Activated B cell treated with CpG ODN at 0.5 μM for 24 hours (primary cell): ENCODE data around the gene PPL. TPM values are rescaled to one million over a fixed set of nuclear protein-coding genes. Genes with fewer than 3 reads are reported as not detected.

Experiments
- ATAC-seq: fragments of 200-7000 bp; cut with Tn5 transposase; one replicate; pipeline ENCODE4 v1.10.0; 2021; ENCODE audit warnings: low read depth, mild to moderate bottlenecking, moderate library complexity
- CTCF ChIA-PET: fragments of 350-600 bp; sonication (Branson Sonifier 250); formaldehyde crosslinking; loops from one replicate; lab custom pipeline; 2021; ENCODE audit warnings: antibody characterized with exemption; lab: Charles Lee
- POLR2A ChIA-PET: fragments of 350-600 bp; sonication (Branson Sonifier 250); formaldehyde crosslinking; loops from one replicate; lab custom pipeline; 2021; ENCODE audit warnings: antibody characterized with exemption; lab: Charles Lee
- DNase-seq: peaks from one replicate; pipeline ENCODE4 v3.0.0; 2022
- H3K27ac Mint-ChIP-seq: one replicate; pipeline ENCODE4 v1.8.0; 2020; ENCODE audit warnings: mixed read lengths
- H3K27me3 Mint-ChIP-seq: one replicate; pipeline ENCODE4 v1.8.0; 2021; ENCODE audit warnings: mixed read lengths
- H3K36me3 Mint-ChIP-seq: one replicate; pipeline ENCODE4 v1.8.0; 2021; ENCODE audit warnings: low read depth, mixed read lengths
- H3K4me1 Mint-ChIP-seq: one replicate; pipeline ENCODE4 v1.8.0; 2021; ENCODE audit warnings: mixed read lengths
- H3K4me3 Mint-ChIP-seq: one replicate; pipeline ENCODE4 v1.8.0; 2020; ENCODE audit warnings: mild to moderate bottlenecking, mixed read lengths
- H3K9me3 Mint-ChIP-seq: one replicate; pipeline ENCODE4 v1.8.0; 2020; ENCODE audit warnings: mixed read lengths
- CTCF ChIP-seq: fragments of 200-600 bp; IDR thresholded peaks from one replicate; pipeline ENCODE4 v1.8.0; 2022; ENCODE audit warnings: antibody characterized with exemption, mild to moderate bottlenecking
- intact Hi-C: fragments of 100-400 bp; cut with micrococcal nuclease; formaldehyde crosslinking; loops from one replicate; pipeline ENCODE4 v1.15.1; 2024
- total RNA-seq: library from RNA; stranded (reverse); gene quantifications from 2 replicates; pipeline ENCODE4 v1.2.3, GENCODE V29; 2022

Gene PPL
- total RNA-seq, 1 donor from 2014 or later: 0.04 TPM

- peaks cover 1% of the 10 kb centered on the region for H3K9me3 Mint-ChIP-seq
- POLR2A ChIA-PET: interaction anchor here (0.7 kb wide), 1 partner anchor 193 kb away, joined by 5 read pairs; no protein-coding TSS in a partner anchor
- H3K4me3 Mint-ChIP-seq: no peak overlapping the region
- TF ChIP-seq CTCF: no peak
- H3K27me3 Mint-ChIP-seq: peaks cover 6% of the 10 kb centered on the region
- no peak overlapping the region for H3K27ac Mint-ChIP-seq
- DNase-seq (no peak), ATAC-seq (no peak)
- CTCF ChIA-PET: no interaction called here
- H3K4me1 Mint-ChIP-seq: no peaks in the 10 kb centered on the region
- intact Hi-C loops: no loop called here
- no peaks in the 10 kb centered on the region for H3K36me3 Mint-ChIP-seq
These were observed 43.7 kb downstream of the PPL start for GRCh38 chr16:4893103-4893862.

- no peaks in the 10 kb centered on the region for H3K4me1 Mint-ChIP-seq
- H3K36me3 Mint-ChIP-seq: peaks cover 7% of the 10 kb centered on the region
- DNase-seq (no peak), ATAC-seq (no peak)
- no peak overlapping the region for H3K27ac Mint-ChIP-seq
- TF ChIP-seq CTCF: no peak
- H3K27me3 Mint-ChIP-seq: peaks cover 5% of the 10 kb centered on the region
- H3K9me3 Mint-ChIP-seq: no peaks in the 10 kb centered on the region
- H3K4me3 Mint-ChIP-seq: no peak overlapping the region
- CTCF ChIA-PET: no interaction called here
- intact Hi-C loops: no loop called here
- POLR2A ChIA-PET: no interaction called here
These were observed 44.4 kb downstream of the PPL start for GRCh38 chr16:4892361-4893102.

GRCh38 chr16:4891886-4892216, 45.1 kb downstream of the PPL start:
- H3K27me3 Mint-ChIP-seq: peaks cover 5% of the 10 kb centered on the region
- DNase-seq (no peak), ATAC-seq (no peak)
- intact Hi-C loops: no loop called here
- TF ChIP-seq CTCF: no peak
- ChIA-PET POLR2A (no interaction called here), CTCF (no interaction called here)
- H3K27ac Mint-ChIP-seq: no peak overlapping the region
- no peaks in the 10 kb centered on the region for H3K9me3 Mint-ChIP-seq
- H3K36me3 Mint-ChIP-seq: peaks cover 12% of the 10 kb centered on the region
- H3K4me3 Mint-ChIP-seq: no peak overlapping the region
- no peaks in the 10 kb centered on the region for H3K4me1 Mint-ChIP-seq

- DNase-seq (no peak), ATAC-seq (no peak)
- peaks cover 3% of the 10 kb centered on the region for H3K27me3 Mint-ChIP-seq
- no peaks in the 10 kb centered on the region for H3K4me1 Mint-ChIP-seq
- H3K9me3 Mint-ChIP-seq: no peaks in the 10 kb centered on the region
- no peak overlapping the region for H3K4me3 Mint-ChIP-seq
- POLR2A ChIA-PET: no interaction called here
- CTCF ChIA-PET: no interaction called here
- intact Hi-C loops: no loop called here
- no peak overlapping the region for H3K27ac Mint-ChIP-seq
- peaks cover 17% of the 10 kb centered on the region for H3K36me3 Mint-ChIP-seq
- no peak for TF ChIP-seq CTCF
These were observed 45.7 kb downstream of the PPL start for GRCh38 chr16:4891097-4891885.

GRCh38 chr16:4890686-4891085, 46.3 kb downstream of the PPL start:
- Mint-ChIP-seq H3K27me3 (no peaks in the 10 kb centered on the region), H3K4me1 (no peaks in the 10 kb centered on the region), H3K4me3 (no peak overlapping the region), H3K9me3 (no peaks in the 10 kb centered on the region), H3K36me3 (peaks cover 23% of the 10 kb centered on the region), H3K27ac (no peak overlapping the region)
- DNase-seq (no peak), ATAC-seq (no peak)
- TF ChIP-seq CTCF: no peak
- intact Hi-C loops: no loop called here
- ChIA-PET CTCF (no interaction called here), POLR2A (no interaction called here)
